Measurements from ENCODE around the gene ZNF598. TPM values are rescaled to one million over a fixed set of nuclear protein-coding genes. Genes with fewer than 3 reads are reported as not detected.

The ZNF598 gene
- total RNA-seq, 1 experiment from 2014 or later, result 70.9 TPM

DNA sequence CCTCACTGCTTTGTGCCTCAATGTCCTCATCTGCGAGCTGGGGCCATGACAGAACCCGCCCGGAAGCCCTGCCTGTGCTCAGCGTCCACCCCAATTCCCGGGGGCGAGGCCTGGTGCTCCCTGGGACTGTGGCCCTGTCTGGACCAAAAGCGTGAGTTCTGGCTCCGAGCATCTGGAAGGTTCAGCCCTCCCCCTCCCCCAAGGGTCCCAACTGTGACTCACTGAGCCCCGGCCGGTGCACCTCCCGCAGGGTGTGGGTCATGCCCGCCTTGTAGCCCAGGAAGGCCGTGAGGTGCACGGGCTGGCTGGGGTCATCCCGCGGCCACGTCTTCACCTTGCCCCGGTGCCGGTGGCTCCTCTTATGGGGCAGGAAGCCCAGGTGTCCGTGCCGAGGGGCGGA, 55.9 kb downstream of the ZNF598 start:
- Histone ChIP-seq H3K18ac (ENCODE audit: insufficient read length, low read depth, low read length) (no peak overlapping the region), H3K23me2 (ENCODE audit: insufficient read length, low read depth, low read length, poor library complexity, severe bottlenecking) (no peaks in the 10 kb centered on the region), H2BK5ac (ENCODE audit: insufficient read length, low read length) (no peak overlapping the region), H3K23ac (ENCODE audit: insufficient read length, low read depth, low read length) (no peak overlapping the region), H3K9me3 (ENCODE audit: control insufficient read depth, low read depth, low read length) (no peaks in the 10 kb centered on the region), H3K79me2 (ENCODE audit: insufficient read depth, low read length) (no peaks in the 10 kb centered on the region), H4K20me1 (ENCODE audit: control insufficient read depth, insufficient read depth, insufficient read length) (no peaks in the 10 kb centered on the region), H3T11ph (ENCODE audit: low read length) (no peak overlapping the region), H3K56ac (ENCODE audit: insufficient read length, low read depth, low read length) (no peak overlapping the region), H4K8ac (replicated peaks; ENCODE audit: insufficient read length, low read depth, low read length) (no peak overlapping the region), H3K79me1 (ENCODE audit: insufficient read depth, low read depth, low read length, poor library complexity, severe bottlenecking) (no peaks in the 10 kb centered on the region), H3K14ac (ENCODE audit: insufficient read depth, low read length) (no peak overlapping the region; the same call in 1 of the 2 replicates), H3K4me2 (ENCODE audit: insufficient read depth, insufficient read length, low read length) (no peak overlapping the region), H2BK15ac (ENCODE audit: low read depth, low read length) (no peak overlapping the region), H3K9ac (ENCODE audit: extremely low read depth, insufficient read length, low read length) (no peak overlapping the region), H3K4me1 (ENCODE audit: insufficient read depth, low read length) (no peaks in the 10 kb centered on the region), H2AFZ (ENCODE audit: low read length) (no peak overlapping the region), H4K5ac (ENCODE audit: insufficient read length, low read depth, low read length) (no peak overlapping the region), H4K91ac (ENCODE audit: insufficient read length, low read depth, low read length) (no peak overlapping the region), H3K27me3 (ENCODE audit: insufficient read depth, low read length) (no peaks in the 10 kb centered on the region), H2BK20ac (ENCODE audit: low read depth, low read length, poor library complexity, severe bottlenecking) (no peak overlapping the region), H2BK120ac (ENCODE audit: low read depth, low read length, poor library complexity, severe bottlenecking) (no peak overlapping the region), H3K4ac (ENCODE audit: low read depth, low read length) (no peak overlapping the region), H2AK5ac (ENCODE audit: insufficient read length, low read length) (no peak overlapping the region), H2BK12ac (ENCODE audit: insufficient read length, low read depth, low read length) (no peak overlapping the region), H3K27ac (ENCODE audit: insufficient read length, low read depth, low read length) (no peak overlapping the region)
- TF ChIP-seq, protein P1, sequence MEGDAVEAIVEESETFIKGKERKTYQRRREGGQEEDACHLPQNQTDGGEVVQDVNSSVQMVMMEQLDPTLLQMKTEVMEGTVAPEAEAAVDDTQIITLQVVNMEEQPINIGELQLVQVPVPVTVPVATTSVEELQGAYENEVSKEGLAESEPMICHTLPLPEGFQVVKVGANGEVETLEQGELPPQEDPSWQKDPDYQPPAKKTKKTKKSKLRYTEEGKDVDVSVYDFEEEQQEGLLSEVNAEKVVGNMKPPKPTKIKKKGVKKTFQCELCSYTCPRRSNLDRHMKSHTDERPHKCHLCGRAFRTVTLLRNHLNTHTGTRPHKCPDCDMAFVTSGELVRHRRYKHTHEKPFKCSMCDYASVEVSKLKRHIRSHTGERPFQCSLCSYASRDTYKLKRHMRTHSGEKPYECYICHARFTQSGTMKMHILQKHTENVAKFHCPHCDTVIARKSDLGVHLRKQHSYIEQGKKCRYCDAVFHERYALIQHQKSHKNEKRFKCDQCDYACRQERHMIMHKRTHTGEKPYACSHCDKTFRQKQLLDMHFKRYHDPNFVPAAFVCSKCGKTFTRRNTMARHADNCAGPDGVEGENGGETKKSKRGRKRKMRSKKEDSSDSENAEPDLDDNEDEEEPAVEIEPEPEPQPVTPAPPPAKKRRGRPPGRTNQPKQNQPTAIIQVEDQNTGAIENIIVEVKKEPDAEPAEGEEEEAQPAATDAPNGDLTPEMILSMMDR (conservative IDR thresholded peaks at IDR 0.05), result no peak
- Mint-ChIP-seq H3K9me3 (peaks cover 0 to 3% of the 10 kb centered on the region in 2 experiments; a peak in 2 of 5 replicates), H3K36me3 (ENCODE audit: insufficient read depth in 1 of 3, low read depth in 3 of 3) (no peaks in the 10 kb centered on the region; a peak in 2 of 7 replicates), H3K27ac (no peak overlapping the region), H3K4me1 (peaks cover 4 to 5% of the 10 kb centered on the region in 2 experiments; a peak in 2 of 4 replicates), H3K27me3 (ENCODE audit: low read depth) (peaks cover 19% of the 10 kb centered on the region), H3K4me3 (no peak overlapping the region)
- no CpG with 5 or more reads among the region's 22 CpGs for WGBS (ENCODE audit: extremely low coverage, insufficient read length, low lambda C conversion rate)
- no peak for DNase-seq
